Measurements from ENCODE around the gene AKAIN1.

- no peak for TF ChIP-seq POLR2A (IDR thresholded peaks at IDR 0.05)
- TF ChIP-seq CTCF (IDR thresholded peaks at IDR 0.05): no peak
These were observed 404 bp upstream of the AKAIN1 start for GRCh38 chr18:5197461-5197860.
